ENCODE data around the gene STX11.

GRCh38 chr6:144141470-144141869 lies 8.8 kb upstream of the STX11 start:
- TF ChIP-seq REST (IDR thresholded peaks at IDR 0.05; ENCODE audit: low read depth) (no peak), USF1 (IDR thresholded peaks at IDR 0.05) (no peak), CREB1 (IDR thresholded peaks at IDR 0.05; ENCODE audit: low read depth) (no peak), RAD21 (IDR thresholded peaks at IDR 0.05; ENCODE audit: low read depth) (no peak), TEAD4 (IDR thresholded peaks at IDR 0.05) (no peak), YY1 (IDR thresholded peaks at IDR 0.05; ENCODE audit: low read depth) (no peak), MAX (IDR thresholded peaks at IDR 0.05) (no peak), NFIC (IDR thresholded peaks at IDR 0.05) (no peak), CEBPB (IDR thresholded peaks at IDR 0.05) (no peak), EP300 (IDR thresholded peaks at IDR 0.05; ENCODE audit: borderline replicate concordance) (no peak), TAF1 (IDR thresholded peaks at IDR 0.05; ENCODE audit: low read depth) (no peak), ZBTB7A (IDR thresholded peaks at IDR 0.05; ENCODE audit: low read depth) (no peak), EGR1 (IDR thresholded peaks at IDR 0.05) (no peak)
